ENCODE results near the gene ZNF865.

ZNF865 gene

GRCh38 chr19:55588738-55589137 lies 16.7 kb upstream of the ZNF865 start:
- DNase-seq: no peak

DNA sequence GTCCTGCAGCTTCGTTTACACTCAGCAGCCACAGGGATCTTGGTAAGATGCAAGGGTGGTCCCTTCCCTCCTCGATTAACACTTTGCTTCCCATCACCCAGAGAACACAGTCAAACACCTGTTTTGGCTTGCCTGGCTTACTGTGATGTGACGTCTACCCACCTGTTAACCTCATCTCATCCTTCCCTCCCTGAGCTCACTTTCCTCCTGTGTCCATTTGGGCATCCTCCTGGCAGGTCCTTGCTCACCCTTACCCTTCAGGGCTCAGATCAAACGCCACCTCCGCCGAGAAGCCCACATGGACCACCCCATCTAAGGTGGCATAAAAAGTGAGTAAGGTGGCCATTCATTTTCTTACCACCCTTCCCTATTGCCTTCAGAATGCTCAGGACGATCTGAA lies 15.3 kb upstream of the ZNF865 start:
- no peak for DNase-seq

DNA sequence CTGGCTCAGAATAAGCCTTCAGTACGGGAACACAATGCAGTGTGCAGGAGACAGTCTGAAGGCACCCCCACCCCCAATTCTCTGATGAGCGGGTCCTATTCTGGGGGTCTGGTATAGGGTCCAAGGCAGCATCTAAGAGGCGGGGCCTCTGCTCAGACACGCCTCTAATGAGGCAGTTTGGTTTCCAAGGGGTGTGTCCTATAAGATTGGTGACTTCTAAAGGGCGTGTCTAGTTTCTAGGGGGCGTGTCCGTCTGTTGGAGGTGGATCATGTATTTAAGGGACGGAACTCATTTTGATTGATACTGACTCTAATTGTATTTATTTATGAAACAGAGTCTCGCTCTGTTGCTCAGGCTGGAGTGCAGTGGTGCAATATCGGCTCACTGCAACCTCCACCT lies 14.8 kb upstream of the ZNF865 start:
- no peak for DNase-seq

DNA sequence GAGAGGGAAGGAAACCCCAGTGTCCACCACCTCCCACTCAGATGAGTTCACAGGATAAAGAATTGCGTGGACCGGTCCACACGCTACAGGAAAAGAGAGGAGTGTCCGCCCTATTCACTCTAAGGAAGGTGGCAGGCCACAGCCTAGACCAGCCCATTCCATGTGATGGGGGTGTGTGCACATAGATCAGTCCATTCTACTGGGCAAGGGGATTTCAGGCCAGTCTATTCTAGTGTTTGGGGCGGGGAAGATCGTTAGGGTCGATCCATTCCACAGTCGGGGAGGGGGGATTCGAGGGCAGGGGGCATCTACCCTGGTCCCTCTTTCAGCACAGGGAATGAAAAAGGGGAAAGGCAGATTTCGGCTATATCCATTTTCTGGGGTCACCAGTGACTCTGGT lies 13.9 kb upstream of the ZNF865 start:
- DNase-seq: no peak

GRCh38 chr19:55592391-55593090 lies 12.9 kb upstream of the ZNF865 start:
- no peak for DNase-seq

GRCh38 chr19:55593096-55593772 lies 12.2 kb upstream of the ZNF865 start:
- DNase-seq: no peak

DNA sequence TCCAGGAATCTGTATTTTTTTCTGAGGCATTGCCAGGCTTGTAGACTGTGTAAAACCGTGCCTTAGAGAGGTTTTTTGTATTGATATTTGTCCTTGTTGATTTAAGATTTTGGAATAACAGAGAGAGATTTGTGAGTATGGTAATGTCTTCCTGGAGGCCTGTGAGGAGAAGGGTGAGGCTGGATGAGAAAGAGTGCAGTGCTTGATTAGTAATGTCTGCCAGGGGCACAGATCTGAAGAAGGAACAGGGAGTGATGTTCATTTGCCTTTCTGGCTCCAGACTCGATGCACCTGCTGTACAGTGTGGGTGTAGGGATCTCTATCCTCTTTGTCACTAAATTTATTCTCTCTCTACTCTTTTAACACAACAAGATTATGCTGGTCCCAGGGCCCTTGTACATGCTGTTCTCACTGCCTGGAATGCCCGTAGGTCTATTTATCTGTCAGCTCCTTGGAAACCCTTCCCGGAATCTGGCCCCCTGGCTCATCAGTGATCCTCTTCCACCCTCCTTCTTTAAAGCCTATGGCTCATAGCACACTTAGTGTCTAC lies 10.4 kb upstream of the ZNF865 start:
- DNase-seq: no peak

DNA sequence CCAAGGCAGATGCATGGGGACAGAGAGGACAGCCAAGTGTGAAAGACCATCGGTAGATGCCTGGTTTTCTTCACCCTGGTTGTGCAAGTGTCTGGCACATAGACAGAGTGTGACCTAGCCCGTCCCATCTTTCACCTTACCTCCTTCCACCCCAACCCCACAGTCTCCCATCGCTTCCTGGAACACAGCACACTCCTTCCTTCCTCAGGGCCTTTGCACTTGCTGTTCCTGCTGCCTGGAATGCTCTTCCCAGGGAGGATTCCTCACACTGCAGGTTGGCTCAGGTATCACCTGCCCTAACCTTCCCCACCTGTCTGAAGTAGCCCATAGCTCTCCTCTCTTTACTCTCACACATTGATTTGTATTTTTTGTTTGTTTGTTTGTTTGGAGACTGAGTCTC lies 9.1 kb upstream of the ZNF865 start:
- no peak for DNase-seq

DNA sequence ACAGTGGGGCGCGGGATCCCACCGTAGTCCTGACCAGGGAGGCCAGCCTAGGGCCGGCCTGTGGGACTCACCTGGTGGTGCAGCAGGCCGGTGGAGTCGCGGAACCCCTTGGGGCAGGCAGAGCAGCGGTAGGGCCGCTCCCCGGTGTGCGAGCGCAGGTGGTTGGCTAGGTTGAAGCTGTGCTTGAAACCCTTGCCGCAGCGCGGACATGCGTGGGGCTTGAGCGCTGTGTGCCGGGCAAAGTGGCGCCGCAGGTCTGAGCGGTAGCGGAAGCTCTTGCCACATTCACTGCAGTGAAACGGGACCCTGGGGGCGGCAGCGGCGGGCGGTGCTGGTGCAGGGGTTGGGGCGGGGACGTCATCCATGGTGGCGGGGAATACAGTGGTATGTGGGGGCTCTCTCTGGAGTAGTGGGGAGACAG lies 7.9 kb upstream of the ZNF865 start:
- DNase-seq: no peak

GRCh38 chr19:55598034-55598433 lies 7.4 kb upstream of the ZNF865 start:
- DNase-seq: no peak

GRCh38 chr19:55598719-55599467 lies 6.6 kb upstream of the ZNF865 start:
- DNase-seq: peak; percentile 88 to 92

GRCh38 chr19:55599468-55599841 lies 6.0 kb upstream of the ZNF865 start, which contains the start of gene FIZ1:
TSS of gene FIZ1 (minus strand) at chr19:55599517. CDS start at chr19:55597865, 1,652 bp downstream.
- DNase-seq: peak; percentile 96 to 97

DNA sequence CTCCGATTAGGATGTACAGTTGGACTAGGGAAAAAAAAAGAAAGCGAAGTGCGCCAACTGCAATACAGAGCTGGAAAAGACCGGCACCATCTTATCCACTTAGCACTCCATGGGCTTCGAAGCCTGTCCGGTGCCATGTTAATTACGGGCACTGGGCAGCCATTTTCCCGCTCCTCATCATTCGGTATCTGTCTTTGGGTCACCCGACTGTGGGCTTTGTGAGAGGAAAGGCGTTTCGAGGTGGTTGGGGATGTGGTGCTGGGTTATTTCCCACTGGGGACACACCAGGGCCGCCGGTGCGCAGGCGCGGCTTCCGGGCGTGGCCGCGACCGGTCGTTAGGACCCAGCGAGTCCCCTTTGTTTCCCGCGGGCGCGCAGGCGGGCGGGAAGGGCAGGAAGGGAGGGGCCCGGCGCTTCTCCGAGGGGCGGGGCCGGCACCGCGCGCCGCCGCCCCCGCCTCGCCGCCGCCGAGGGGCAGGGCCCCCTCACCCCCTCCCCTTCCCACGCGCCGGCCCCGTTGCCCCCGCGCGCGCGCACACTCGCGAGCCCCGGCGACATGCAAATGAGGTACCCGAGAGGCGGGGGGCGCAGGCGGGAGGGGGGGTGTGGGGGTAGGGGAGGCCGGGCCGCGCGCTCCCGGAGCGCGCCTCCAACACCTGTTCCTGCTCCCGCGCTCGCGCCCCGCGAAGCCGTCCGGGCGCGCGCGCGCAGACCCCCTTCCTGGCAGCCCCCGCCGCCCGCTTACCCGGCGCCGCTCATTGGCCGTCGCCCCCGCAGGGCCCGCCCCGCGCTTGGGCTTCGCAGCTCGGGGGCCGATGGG lies 5.4 kb upstream of the ZNF865 start, which contains the start of gene ZNF524:
ZNF524 (plus strand) TSS at position 447 of the 820 bp plus-strand sequence. CDS start 1,825 bp downstream, outside the sequence.
- peak; percentile 78 to 85 for DNase-seq

DNA sequence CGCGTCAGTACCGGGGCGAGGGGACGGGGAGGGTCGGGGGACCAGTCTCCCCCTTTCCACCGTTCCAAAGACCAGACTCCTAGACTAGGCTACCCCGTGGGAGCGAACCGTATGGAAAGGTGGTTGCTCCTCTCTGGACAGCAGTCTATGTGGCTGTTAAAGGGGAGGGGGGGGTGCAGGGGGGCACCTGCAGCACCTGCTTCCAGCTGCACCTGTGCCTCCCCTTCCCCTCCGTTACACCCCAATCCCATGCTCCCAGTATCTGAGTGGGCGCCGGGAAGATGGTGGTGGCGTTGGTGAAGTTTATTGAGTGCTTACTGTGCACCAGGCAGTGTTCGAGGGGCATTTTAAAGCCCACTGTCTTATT lies 4.8 kb upstream of the ZNF865 start:
- no peak for DNase-seq

GRCh38 chr19:55601084-55601483 lies 4.4 kb upstream of the ZNF865 start:
- DNase-seq: no peak

- DNase-seq: no peak
Observed at GRCh38 chr19:55602104-55603001, 3.1 kb upstream of the ZNF865 start.

- no peak for DNase-seq
Observed at GRCh38 chr19:55603115-55603514, 2.3 kb upstream of the ZNF865 start.

DNA sequence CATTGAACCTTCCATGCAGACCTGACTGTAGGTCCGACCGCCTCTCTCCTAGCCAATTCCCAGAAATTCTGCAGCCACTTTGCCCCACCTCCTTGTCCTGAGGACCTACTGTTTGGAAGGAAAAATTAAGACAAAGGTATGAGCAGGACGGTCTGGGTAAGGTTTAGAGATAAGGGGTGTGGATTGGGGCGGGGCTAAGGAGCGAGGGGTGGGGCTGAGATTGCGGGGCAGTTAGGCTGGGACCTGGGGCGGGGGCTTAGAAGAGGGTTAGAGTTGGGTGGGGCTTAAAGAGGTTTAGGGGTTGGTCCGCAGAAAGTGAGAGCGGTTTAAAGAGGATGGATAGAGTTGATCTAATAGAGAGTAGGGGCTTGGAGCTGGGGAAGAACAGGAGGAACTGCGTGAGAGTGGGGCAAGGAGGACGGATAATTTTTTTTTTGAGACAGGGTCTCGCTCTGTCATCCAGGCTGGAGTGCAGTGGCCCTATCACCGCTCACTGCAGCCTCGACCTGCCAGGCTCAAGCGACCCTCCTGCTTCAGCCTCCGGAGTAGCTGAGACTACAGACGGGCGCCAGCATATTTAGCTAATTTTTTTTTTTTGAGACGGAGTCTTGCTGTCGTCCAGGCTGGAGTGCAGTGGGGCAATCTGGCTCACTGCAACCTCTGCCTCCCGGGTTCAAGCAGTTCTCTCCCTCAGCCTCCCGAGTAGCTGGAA lies 1.7 kb upstream of the ZNF865 start:
- DNase-seq: no peak

DNA sequence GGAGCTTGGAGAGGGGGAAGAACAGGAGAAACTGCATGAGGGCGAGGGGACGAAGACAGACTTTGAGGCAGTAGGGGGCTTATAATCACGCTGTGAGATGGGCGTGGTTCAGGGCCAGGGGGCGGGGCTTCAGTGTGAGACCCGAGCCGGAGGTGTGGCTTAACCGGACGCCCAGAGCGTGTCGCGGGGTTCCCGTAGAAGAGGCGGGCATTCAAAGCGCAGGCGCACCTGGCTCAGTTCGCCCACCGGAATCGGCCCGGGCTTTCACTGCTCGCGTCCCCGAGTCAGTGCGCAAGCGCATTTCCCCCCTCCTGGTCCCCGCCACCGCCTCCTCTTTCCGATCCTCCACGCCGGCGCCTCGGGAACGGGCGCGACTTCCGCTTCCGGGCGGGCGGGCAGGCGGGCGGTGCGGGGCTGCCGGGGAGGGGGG lies 225 bp upstream of the ZNF865 start:
- peak; percentile 98 to 99 for DNase-seq

DNA sequence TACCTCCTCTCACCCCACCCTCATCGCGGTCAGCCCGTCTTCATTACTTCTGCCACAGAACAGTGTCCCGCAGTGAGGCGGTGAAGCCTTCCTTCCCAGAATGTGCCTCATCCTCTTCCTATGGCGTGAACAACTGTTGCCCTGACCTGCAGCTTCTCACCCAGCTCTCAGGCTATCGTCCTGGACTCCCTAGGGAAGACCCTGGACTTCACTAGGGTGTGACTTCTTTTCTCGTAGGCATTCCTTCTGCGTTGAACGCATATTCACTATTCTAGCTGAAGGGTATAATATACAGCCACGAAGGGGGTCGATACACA lies 982 bp downstream of the ZNF865 start:
- DNase-seq: no peak

GRCh38 chr19:55606817-55607216 lies 1.4 kb downstream of the ZNF865 start:
- no peak for DNase-seq

Measured in activated CD4-positive, alpha-beta T cell treated with anti-CD3 and anti-CD28 coated beads for 4 hours (primary cell).